ENCODE data around the gene HOXA10.

DNA sequence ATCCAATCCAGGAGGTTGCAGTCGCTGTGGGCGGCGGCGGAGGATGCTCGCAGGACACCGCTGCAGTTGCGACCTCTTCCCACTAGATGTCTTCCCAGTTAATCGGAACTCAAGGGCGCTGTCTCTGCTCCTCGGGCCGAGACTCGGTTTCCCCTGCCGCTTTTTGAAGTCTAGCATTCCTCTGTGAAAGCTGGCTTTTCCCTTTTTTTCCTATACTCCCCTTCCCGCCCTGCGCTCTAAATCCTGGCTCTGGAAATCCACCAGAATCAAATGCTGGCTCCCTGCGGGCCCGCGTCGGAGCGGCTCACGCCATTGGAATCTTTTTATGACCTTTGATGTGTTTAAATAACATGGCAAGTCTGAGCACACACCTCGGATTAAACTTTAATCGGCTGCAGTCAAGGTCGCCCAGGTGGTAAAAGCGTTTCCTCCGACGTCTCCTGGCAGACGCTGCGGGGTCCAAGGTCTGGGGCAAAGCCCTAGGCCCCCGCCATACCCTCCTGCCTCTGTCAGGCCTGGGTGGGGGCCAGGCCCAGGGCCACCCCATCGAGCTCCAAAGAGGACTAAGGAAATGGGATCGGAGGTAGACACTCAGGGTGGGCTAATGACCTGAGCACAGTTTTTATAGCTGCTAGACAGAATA, 36.4 kb upstream of the HOXA10 start:
- TF ChIP-seq, protein P1, sequence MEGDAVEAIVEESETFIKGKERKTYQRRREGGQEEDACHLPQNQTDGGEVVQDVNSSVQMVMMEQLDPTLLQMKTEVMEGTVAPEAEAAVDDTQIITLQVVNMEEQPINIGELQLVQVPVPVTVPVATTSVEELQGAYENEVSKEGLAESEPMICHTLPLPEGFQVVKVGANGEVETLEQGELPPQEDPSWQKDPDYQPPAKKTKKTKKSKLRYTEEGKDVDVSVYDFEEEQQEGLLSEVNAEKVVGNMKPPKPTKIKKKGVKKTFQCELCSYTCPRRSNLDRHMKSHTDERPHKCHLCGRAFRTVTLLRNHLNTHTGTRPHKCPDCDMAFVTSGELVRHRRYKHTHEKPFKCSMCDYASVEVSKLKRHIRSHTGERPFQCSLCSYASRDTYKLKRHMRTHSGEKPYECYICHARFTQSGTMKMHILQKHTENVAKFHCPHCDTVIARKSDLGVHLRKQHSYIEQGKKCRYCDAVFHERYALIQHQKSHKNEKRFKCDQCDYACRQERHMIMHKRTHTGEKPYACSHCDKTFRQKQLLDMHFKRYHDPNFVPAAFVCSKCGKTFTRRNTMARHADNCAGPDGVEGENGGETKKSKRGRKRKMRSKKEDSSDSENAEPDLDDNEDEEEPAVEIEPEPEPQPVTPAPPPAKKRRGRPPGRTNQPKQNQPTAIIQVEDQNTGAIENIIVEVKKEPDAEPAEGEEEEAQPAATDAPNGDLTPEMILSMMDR (IDR thresholded peaks at IDR 0.05) = peak; percentile 18 to 51 (median 20)
- TF ChIP-seq EP300 (IDR thresholded peaks at IDR 0.05) = no peak
- TF ChIP-seq POLR2A (IDR thresholded peaks at IDR 0.05) = no peak
